ENCODE data around the gene CRACR2B. TPM values are rescaled to one million over a fixed set of nuclear protein-coding genes. Genes with fewer than 3 reads are reported as not detected.
A peak's percentile ranks its signal among the peaks of the same experiment; 100 is the strongest.

Gene CRACR2B
- total RNA-seq, 1 donor = 0.72 TPM

- Histone ChIP-seq H3K27me3 (ENCODE audit: insufficient read depth, low read length) (no peaks in the 10 kb centered on the region), H3K4me1 (ENCODE audit: insufficient read depth, low read length) (peaks cover 35% of the 10 kb centered on the region), H3K4me3 (ENCODE audit: insufficient read depth, low read length) (no peak overlapping the region), H4K20me1 (ENCODE audit: insufficient read depth, low read length) (peaks cover 38% of the 10 kb centered on the region), H3K27ac (ENCODE audit: low read depth, low read length) (no peak overlapping the region), H3K4me2 (ENCODE audit: insufficient read depth, low read length) (no peak overlapping the region), H3K9me3 (ENCODE audit: low read depth, low read length) (no peaks in the 10 kb centered on the region), H2AFZ (ENCODE audit: low read length) (no peak overlapping the region), H3K36me3 (ENCODE audit: insufficient read depth, low read length) (peaks cover 13% of the 10 kb centered on the region), H3K79me2 (ENCODE audit: insufficient read depth, low read length) (peaks cover 27% of the 10 kb centered on the region)
- no peak for DNase-seq (ENCODE audit: insufficient read length, low spot score, missing footprints)
- no peak for TF ChIP-seq CTCF (IDR thresholded peaks at IDR 0.05; ENCODE audit: extremely low read depth, low read depth, low read length)
Measured at GRCh38 chr11:824942-825341, 2.8 kb upstream of the CRACR2B start.

GRCh38 chr11:825366-826226 lies 2.1 kb upstream of the CRACR2B start:
- Histone ChIP-seq H3K4me1 (ENCODE audit: insufficient read depth, low read length) (peaks cover 35% of the 10 kb centered on the region), H3K4me3 (ENCODE audit: insufficient read depth, low read length) (no peak overlapping the region), H3K4me2 (ENCODE audit: insufficient read depth, low read length) (no peak overlapping the region), H3K9me3 (ENCODE audit: low read depth, low read length) (no peaks in the 10 kb centered on the region), H3K79me2 (ENCODE audit: insufficient read depth, low read length) (peaks cover 20% of the 10 kb centered on the region), H3K27me3 (ENCODE audit: insufficient read depth, low read length) (no peaks in the 10 kb centered on the region), H3K27ac (ENCODE audit: low read depth, low read length) (no peak overlapping the region), H3K36me3 (ENCODE audit: insufficient read depth, low read length) (peaks cover 13% of the 10 kb centered on the region), H4K20me1 (ENCODE audit: insufficient read depth, low read length) (peaks cover 35% of the 10 kb centered on the region), H2AFZ (ENCODE audit: low read length) (no peak overlapping the region)
- no peak for TF ChIP-seq CTCF (IDR thresholded peaks at IDR 0.05; ENCODE audit: extremely low read depth, low read depth, low read length)
- no peak for DNase-seq (ENCODE audit: insufficient read length, low spot score, missing footprints)

- H3K27ac ChIP-seq (ENCODE audit: low read depth, low read length) = no peak overlapping the region
- H3K36me3 ChIP-seq (ENCODE audit: insufficient read depth, low read length) = peaks cover 13% of the 10 kb centered on the region
- no peak for TF ChIP-seq CTCF (IDR thresholded peaks at IDR 0.05; ENCODE audit: extremely low read depth, low read depth, low read length)
- no peak overlapping the region for H3K4me3 ChIP-seq (ENCODE audit: insufficient read depth, low read length)
- peaks cover 32% of the 10 kb centered on the region for H4K20me1 ChIP-seq (ENCODE audit: insufficient read depth, low read length)
- H2AFZ ChIP-seq (ENCODE audit: low read length) = no peak overlapping the region
- H3K4me2 ChIP-seq (ENCODE audit: insufficient read depth, low read length) = no peak overlapping the region
- peaks cover 35% of the 10 kb centered on the region for H3K4me1 ChIP-seq (ENCODE audit: insufficient read depth, low read length)
- no peaks in the 10 kb centered on the region for H3K9me3 ChIP-seq (ENCODE audit: low read depth, low read length)
- H3K27me3 ChIP-seq (ENCODE audit: insufficient read depth, low read length) = no peaks in the 10 kb centered on the region
- H3K79me2 ChIP-seq (ENCODE audit: insufficient read depth, low read length) = peaks cover 14% of the 10 kb centered on the region
- DNase-seq (ENCODE audit: insufficient read length, low spot score, missing footprints) = no peak
Measured at GRCh38 chr11:826227-826621, 1.5 kb upstream of the CRACR2B start.

GRCh38 chr11:826836-827145 lies 928 bp upstream of the CRACR2B start:
- peaks cover 8% of the 10 kb centered on the region for H3K79me2 ChIP-seq (ENCODE audit: insufficient read depth, low read length)
- H2AFZ ChIP-seq (ENCODE audit: low read length) = no peak overlapping the region
- peaks cover 35% of the 10 kb centered on the region for H3K4me1 ChIP-seq (ENCODE audit: insufficient read depth, low read length)
- peak overlapping the region; percentile 58 for H3K4me2 ChIP-seq (ENCODE audit: insufficient read depth, low read length)
- peaks cover 31% of the 10 kb centered on the region for H4K20me1 ChIP-seq (ENCODE audit: insufficient read depth, low read length)
- peak overlapping the region; percentile 58 for H3K4me3 ChIP-seq (ENCODE audit: insufficient read depth, low read length)
- no peak for DNase-seq (ENCODE audit: insufficient read length, low spot score, missing footprints)
- no peaks in the 10 kb centered on the region for H3K27me3 ChIP-seq (ENCODE audit: insufficient read depth, low read length)
- no peak for TF ChIP-seq CTCF (IDR thresholded peaks at IDR 0.05; ENCODE audit: extremely low read depth, low read depth, low read length)
- H3K36me3 ChIP-seq (ENCODE audit: insufficient read depth, low read length) = peaks cover 13% of the 10 kb centered on the region
- H3K27ac ChIP-seq (ENCODE audit: low read depth, low read length) = no peak overlapping the region
- no peaks in the 10 kb centered on the region for H3K9me3 ChIP-seq (ENCODE audit: low read depth, low read length)
